ENCODE measurements around the gene HFM1. TPM values are rescaled to one million over a fixed set of nuclear protein-coding genes. Genes with fewer than 3 reads are reported as not detected.

HFM1 gene
- 0.03 and 0.20 TPM in 2 replicates for total RNA-seq

GRCh38 chr1:91404151-91405012, at the start of gene HFM1:
Gene HFM1, minus strand, starts transcription at chr1:91404837. Its CDS starts 3,755 bp downstream, at chr1:91401082.

Other genes with a start within 250 kb of the HFM1 start
- gene CDC7, start 96.0 kb upstream of the HFM1 start, total RNA-seq = 1.7 and 1.8 TPM in 2 replicates

Measured in smooth muscle cell of the pulmonary artery (primary cell).